ENCODE data around the gene DMD.

DNA sequence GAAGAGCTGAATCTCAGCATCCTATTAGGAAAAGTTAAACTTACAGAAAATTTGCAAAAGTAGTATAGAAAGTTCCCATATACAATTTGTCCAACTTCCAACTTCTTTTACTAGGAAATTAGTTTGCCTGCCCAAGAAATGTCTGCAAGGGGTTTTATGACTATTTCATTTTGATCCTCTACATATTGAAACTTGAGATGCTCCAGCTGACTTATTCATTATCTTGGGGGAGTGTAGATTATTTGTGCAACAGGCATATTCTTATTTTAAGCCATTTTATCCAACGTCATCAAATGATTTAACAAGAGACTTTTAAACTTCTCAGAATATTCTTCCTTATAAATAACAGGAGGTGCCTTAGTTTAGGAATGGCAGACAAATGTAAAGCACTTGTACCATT lies 1822.4 kb downstream of the DMD start:
- TF ChIP-seq ZNF10 (CRISPR knock-in tag; IDR thresholded peaks at IDR 0.05; ENCODE audit: borderline replicate concordance, low read depth) = no peak
- no peak for TF ChIP-seq REST (IDR thresholded peaks at IDR 0.05; ENCODE audit: borderline replicate concordance in 1 of 2, low read depth in 1 of 2, low read length in 2 of 2)
- no peak for TF ChIP-seq CHD2 (IDR thresholded peaks at IDR 0.05; ENCODE audit: low read depth, low read length)
- TF ChIP-seq ZNF83 (CRISPR knock-in tag; IDR thresholded peaks at IDR 0.05; ENCODE audit: borderline replicate concordance) = no peak
- TF ChIP-seq PATZ1 (CRISPR knock-in tag; IDR thresholded peaks at IDR 0.05) = no peak
- no peak for TF ChIP-seq ATF1 (CRISPR knock-in tag; IDR thresholded peaks at IDR 0.05)
- TF ChIP-seq GPBP1L1 (CRISPR knock-in tag; IDR thresholded peaks at IDR 0.05) = no peak

All from HepG2 (cell line).